A549 (cell line): Measurements from ENCODE around the gene NEUROG2.

Experiments used
- CHD2 ChIP-seq: fragments of 150-350 bp; IDR thresholded peaks from 2 replicates; pipeline ENCODE4 v1.6.1; 2014; ENCODE audit warnings: low read length; ENCODE audit not compliant: partially characterized antibody
- CTCF ChIP-seq: fragments of >200 bp; sonication (Bioruptor Twin); formaldehyde crosslinking; IDR thresholded peaks from 3 replicates; pipeline ENCODE4 v1.5.1; 2016
- PHF8 ChIP-seq: fragments of 200-600 bp; sonication (generic); IDR thresholded peaks from 2 replicates; pipeline ENCODE4 v1.6.1; 2016; ENCODE audit warnings: low read depth, mild to moderate bottlenecking, antibody characterized with exemption, moderate library complexity, borderline replicate concordance
- POLR2A ChIP-seq: IDR thresholded peaks from 2 replicates; pipeline ENCODE4 v1.6.1; 2012; ENCODE audit warnings: mild to moderate bottlenecking, low read length
- SMC3 ChIP-seq: fragments of >200 bp; sonication (Bioruptor Twin); formaldehyde crosslinking; IDR thresholded peaks from 3 replicates; pipeline ENCODE4 v1.6.1; 2018; ENCODE audit warnings: inconsistent platforms
- TP53 ChIP-seq: fragments of 250-450 bp; sonication (Bioruptor Pico); IDR thresholded peaks from 2 replicates; pipeline ENCODE4 v1.5.0; 2021; ENCODE audit warnings: mild to moderate bottlenecking, moderate library complexity

DNA sequence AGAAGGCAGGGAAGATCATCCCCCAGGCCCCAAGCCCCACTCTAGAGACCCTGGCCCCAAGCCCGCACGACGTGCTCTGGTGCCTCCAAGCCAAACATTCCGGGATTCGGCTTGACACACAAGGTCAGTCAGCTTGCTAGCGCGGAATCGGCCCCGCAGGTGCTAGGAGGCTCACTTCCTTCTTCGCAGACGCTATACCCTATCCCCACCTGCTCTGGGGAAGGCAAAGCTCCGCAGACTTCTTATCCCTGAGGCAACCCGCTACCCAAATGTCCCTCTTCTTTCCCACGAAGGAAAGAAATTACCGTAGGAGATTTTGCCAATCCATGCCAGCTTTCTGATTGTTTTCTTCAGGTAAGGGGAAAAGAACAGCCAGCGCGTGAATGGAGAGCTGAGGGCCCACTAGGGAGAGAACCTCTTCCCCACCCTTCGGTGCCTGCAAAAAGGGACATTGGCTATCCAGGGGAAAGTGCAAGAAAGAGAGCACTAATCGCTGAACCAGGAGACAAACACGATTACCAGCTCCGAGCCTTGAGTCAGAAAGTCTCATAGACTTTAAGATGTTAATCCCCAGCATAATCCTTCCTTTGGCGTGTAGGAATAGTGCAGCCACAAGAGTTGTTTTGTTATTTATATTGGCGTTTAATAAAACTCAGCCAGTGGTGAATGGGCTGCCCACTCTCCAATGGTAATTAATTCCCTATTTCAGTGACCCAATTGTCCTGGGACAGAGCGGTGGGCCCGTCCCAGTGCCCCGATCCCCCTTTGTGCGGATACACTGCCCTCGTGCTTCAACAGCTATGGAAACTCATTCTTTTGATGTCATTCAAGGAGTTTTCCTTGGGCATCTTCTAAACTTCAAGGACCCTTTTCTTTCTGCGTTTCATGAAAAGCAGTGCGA, 5.4 kb upstream of the NEUROG2 start:
- no peak for TF ChIP-seq SMC3
- no peak for TF ChIP-seq CTCF
- no peak for TF ChIP-seq PHF8
- TF ChIP-seq CHD2: no peak
- TF ChIP-seq POLR2A: no peak
- no peak for TF ChIP-seq TP53 (CRISPR knock-in tag)
